Fibroblast of lung (primary cell): ENCODE measurements around the gene TCEAL8.

Source experiments
- CTCF ChIP-seq, 2 donors: IDR thresholded peaks in 1 of 2; conservative IDR thresholded peaks in 1 of 2; 1 replicate in 1 of 2; 2 replicates in 1 of 2; pipeline ENCODE4 v1.5.1; 2011 to 2012; ENCODE audit warnings: low read length in 2 of 2, control low read depth in 1 of 2, inconsistent platforms in 1 of 2, low read depth in 1 of 2, mild to moderate bottlenecking in 1 of 2
- EZH2 ChIP-seq: IDR thresholded peaks from 2 replicates; pipeline ENCODE4 v1.5.1; 2012; ENCODE audit warnings: low read length, control low read depth, mild to moderate bottlenecking; ENCODE audit errors: missing control alignments

- TF ChIP-seq CTCF (conservative IDR thresholded peaks at IDR 0.05 in 1 of 2, IDR thresholded peaks at IDR 0.05 in 1 of 2; ENCODE audit: low read depth in 1 of 2, low read length in 2 of 2), result no peak
- TF ChIP-seq EZH2, result no peak
Measured at GRCh38 chrX:103274284-103274683, 19.3 kb upstream of the TCEAL8 start.
